NCI-H2196 treated with DMSO at 0.1 percent for 48 hours (cell line): ENCODE data around the gene NRN1L.
"Not testable (repeated sequence)": the region's sequence is repeated elsewhere in the genome, so short reads cannot be mapped to it uniquely, and the experiment has no call there.

Experiments used
- DNase-seq: peaks from one replicate; lab custom pipeline; 2025; ENCODE audit not compliant: unreplicated experiment; lab: John Stamatoyannopoulos, UW

The NRN1L gene

DNA sequence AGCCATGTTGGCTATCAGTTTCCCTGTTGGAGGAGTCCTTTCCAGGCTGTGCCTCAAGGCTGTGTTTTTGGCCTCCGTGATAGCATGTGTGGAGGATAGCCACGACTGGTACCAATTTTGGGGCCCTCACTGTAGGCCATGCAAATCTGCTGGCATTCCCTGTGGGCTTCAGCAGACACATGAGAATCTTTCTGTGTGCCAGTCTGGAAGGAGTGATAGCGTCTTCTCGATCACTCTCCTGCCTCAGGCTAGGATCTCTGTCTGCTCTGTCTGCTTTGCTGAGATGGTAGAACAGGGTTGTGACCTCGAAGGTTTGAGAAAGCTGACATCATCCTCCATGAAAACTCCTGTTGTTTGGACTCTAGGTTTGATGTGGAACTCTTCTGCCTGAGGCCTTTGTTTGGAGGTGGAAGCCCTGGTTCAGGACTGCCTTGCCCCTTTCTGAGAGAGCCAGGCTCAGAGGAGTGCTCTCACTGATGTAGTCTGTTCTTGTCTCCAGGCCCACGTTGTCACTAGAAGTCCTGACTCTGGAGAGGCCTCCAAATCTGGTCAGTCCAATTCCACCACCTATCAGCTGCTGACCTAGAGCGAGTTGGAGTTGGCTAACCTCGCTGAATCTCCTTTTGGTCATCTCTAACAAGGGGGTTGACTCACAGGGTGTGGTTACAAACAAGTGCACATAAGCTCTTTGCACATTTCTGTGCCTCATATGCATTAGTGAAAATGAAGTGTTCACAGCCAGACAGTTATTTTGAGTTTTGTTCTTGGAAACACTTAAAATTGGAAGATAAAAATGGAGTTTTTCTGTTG is 23.9 kb upstream of the NRN1L start:
- DNase-seq: no peak

DNA sequence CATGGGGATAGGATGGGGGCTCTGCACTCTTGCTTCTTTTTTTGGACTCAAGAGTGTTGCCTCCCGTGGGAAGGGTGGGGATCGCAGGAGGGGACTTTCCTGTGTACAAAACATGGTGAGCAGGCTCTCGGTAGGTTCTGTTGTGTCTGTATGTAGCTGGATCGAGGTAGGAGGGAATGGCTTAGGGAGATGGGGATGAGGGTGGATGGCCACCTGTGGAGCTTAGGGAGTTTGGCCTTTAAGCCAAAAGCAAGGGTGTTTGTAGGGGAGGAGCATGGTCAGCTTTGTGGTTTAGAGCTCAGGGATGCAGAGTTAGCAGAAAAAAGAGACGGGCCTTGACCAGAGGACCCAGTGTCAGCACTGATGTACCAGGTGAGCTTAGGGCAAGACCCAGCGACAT is 22.8 kb upstream of the NRN1L start:
- DNase-seq: no peak

DNA sequence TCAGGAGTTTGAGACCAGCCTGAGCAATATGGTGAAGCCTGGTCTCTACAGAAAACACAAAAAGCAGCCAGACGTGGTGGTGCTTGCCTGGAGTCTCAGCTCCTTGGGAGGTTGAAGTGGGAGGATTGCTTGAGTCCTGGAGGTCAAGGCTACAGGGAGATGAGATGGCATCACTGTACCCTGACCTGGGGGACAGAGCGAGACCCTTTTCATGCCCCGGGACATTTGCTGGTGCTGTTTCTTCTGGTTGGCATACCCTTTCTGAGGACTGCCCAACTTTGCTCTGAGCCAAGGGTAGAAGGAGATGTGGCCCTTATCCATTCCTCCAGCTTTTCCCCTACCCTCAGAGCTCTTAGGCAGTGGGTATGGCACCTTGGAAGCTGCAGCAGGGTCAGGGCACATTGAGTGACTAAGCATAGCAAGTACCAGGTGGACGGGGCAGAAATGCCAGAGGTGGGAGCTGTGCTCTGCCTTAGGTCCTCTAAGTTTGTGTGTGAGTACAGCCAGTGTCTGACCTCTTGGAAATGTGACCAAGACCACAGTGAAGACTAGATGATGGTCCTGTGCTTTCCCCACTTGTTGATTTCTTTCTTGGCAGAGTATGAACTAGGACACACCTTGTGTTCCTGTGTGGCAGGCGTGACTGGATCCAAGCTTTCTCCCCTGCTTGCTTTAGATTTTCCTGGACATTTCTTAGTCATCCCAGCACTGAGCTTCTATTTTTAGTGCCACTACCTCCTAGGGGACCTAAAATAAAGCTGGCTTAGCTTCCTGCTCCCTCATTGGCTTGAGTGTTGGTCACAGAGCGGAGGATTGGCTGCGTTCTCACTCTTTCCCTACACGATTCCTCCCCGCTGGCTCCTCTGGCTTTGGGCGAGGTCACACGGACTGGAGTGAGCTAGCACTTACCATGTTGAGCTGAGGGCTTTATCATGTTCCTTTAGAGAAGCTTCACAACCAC is 21.8 kb upstream of the NRN1L start:
- no peak for DNase-seq

DNA sequence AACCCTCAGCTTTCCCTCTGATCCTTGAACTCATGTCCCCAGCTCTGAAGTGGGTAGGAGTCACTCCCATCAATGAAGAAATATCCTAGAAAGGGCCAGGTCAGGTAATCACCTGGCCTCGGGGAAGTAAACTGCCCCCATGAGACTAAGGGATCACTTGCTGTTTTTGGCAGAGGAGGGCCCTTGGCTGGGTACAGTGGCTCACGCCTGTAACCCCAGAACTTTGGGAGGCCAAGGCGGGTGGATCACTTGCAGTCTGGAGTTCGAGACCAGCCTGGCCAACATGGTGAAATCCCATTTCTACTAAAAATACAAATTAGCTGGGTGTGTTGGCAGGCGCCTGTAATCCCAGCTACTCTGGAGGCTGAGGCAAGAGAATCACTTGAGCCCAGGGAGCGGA is 20.6 kb upstream of the NRN1L start:
- DNase-seq: not testable (repeated sequence)

DNA sequence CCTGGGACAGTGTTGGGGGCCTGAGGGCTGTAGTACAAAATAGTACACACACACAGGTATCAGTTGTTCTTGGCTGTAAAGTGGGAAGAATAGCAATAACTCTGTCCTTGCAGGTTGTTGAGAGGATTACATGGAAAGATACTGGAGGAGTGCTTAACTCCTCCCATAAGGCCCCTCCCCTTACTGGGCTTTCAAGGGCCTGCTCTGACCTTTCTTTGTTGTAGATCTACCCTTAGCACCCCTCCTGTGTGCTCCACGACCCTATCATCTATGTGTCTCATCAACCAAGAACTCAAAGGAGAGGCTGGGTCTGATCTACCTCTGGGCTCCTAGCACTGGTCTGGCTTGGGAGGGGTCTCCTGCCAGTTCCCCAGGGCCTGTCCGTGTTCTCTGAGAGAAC is 20.1 kb upstream of the NRN1L start:
- DNase-seq: no peak

DNA sequence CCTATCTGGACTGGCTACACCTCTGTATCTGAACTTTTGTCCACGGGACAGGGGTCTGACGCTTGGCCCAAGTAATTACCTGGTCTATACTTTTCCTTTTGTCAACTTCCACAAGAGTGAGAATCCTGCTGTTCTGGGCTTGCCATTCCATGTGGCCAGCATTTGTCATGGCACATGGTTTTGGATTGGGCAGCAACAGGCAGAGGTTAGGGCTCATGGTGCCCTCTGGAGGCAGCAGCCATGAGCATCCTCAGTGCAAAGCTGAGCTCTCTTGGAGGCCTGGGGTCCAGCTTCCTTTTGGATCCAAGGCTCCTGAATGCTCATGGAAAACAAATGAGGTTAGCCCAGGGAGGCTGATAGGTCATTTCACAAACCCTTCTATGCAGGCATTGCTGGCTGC is 19.4 kb upstream of the NRN1L start:
- no peak for DNase-seq

DNA sequence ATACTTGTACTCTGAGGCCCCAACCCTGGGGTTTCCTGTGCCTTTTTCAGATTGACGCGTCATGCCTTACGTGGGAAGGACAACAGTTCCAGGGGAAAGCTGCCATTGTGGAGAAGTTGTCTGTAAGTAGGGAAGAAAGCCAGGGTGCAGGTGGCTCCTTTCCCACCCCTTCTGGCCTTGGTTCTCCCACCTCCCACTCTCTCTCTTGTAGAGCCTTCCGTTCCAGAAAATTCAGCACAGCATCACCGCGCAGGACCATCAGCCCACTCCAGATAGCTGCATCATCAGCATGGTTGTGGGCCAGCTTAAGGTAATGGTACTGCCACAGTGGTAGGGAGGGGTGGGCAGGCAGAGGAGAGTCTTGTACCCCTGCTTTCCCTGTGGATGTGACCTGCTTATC is 16.4 kb upstream of the NRN1L start:
- DNase-seq: no peak

DNA sequence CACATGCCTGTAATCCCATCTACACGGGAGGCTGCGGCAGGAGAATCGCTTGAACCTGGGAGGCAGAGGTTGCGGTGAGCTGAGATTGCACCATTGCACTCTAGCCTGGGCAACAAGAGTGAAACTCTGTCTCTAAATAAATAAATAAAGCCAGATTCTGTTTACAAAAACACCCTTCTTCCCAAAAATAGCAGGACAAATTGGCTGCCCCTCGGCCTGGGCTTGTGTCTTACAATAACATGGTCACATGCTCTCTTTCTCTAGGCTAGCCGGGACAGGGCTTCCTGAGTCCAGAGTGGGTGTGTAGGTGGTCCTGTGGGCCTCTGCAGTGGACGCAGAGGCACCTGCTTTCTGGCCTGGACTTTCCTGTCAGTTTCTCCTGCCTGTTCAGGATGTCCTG is 15.0 kb upstream of the NRN1L start:
- DNase-seq: no peak

DNA sequence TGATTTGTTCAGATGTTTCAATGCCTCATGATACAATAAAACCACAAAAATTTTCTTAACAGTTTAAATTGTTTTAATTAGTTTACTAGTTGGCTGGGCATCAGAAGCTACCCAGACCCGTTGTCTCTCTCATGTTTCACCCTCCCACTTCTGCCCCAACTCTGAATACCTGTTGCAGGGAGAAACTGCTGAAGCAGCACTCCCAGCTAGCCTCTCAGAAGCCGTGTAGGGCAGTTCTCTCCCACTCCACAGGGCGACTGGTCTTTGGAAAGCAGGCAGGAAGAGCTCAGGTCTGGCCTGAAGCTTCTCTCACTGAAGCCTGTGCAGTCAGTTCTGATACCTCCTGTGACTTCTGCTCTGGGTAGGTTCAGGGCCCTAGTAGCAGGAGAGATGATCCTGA is 13.4 kb upstream of the NRN1L start:
- no peak for DNase-seq

DNA sequence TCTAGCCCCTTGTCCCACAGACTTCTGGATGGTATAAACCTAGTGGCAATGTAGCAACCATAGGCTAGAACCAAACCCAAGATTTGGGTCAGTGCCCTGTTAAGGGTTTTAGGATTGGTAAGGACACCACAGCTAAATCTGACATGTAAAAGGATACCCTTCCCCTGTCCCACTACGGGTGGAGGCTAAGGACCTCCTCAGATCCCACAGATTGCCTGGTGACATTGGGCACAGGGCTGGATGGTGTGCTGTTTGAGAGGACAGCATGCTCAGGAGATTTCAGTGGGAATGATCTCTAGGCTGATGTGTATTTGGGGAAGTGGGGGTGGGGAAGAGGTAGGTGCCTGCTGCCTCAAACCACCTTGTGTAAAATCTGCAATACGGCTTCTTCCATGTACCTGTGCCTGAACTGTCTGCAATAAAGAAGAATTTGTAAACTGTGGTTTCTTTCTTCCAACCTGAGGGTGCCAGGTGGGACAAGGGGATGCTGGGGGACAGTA is 12.5 kb upstream of the NRN1L start:
- DNase-seq: no peak

DNA sequence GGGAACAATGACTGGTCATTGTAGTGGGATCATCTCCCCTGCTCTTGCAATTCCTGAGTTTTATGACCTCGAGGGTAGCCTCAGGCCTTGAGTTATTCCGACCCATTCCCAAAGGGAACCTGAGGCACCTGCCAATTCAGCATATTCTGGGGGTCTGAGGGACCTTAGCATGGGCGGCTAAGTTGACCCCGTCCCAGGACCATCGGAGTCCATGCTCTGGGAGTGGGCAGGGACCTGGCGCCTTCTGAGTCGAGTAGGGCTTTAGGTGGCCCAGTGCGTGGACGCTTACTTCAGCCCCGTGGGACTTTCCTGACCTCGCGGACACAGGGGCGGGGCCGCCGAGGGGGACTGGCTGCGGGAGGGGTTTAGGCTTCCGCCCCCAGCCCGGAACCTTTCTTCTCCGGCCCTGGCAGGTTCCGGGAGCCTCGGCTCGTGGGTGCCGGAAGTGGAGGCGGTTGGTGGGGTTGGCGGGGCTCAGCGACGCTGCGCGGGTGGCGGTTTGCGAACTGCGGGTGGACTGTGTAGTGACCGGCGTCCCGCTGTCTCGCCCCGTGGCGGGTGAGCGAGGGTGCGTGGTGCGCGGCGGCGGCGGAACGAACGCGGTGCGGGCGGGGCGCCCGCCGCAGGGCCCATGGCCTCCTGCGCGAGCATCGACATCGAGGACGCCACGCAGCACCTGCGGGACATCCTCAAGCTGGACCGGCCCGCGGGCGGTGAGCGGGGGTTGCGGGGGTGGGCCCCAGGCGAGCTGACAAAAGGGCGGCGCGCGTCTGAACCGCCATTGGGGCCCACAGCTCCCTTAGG is 11.9 kb upstream of the NRN1L start, which contains the start of gene EDC4:
TSS of gene EDC4 (plus strand) at position 422 of the 804 bp plus-strand sequence. CDS start at position 632, 210 bp downstream.
- peak; percentile 22 for DNase-seq

DNA sequence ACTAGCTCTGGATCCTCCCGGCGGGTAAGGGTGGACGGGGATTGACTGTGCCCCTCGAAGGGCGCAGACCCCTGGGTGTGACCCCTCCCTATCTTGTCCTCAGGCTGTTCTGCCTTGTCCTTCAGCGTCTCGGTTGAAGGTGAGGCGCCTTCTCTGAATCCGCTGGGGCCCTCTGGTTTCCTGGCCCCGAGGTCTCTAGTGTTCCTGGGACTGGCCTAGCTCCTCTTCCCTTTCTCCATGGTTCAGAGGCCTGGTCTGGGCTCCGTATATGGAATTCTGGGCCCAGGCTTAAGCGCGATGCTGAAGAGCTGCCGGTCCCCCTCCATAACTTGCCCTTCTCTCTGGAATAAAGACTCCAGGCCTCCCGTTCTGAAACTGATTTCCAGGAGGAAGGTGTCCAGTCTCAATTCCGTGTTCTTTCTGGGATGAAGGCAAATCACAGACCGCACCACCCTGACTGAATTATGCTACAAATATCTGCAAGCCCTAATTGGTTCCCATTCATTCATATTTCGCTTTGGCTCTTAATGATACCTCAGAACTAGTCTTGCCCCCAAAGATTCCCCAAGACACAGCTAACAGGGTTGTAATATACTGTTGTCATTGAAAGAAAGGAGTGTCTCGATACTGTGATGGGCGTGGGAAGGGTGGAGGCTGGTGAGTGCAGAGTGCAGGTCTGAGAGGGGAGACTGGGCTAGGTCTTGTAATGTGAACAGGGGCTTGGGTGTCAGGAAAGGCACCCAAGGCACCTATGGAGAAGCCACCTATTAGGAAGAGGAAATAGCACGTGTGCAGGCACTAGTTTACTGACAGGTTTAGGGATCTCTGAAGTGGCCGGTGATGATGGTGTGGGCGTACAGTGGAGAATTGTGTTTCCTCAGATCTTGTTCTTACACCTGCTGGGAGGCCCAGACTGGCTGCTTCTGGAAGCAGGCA is 11.0 kb upstream of the NRN1L start:
- no peak for DNase-seq

DNA sequence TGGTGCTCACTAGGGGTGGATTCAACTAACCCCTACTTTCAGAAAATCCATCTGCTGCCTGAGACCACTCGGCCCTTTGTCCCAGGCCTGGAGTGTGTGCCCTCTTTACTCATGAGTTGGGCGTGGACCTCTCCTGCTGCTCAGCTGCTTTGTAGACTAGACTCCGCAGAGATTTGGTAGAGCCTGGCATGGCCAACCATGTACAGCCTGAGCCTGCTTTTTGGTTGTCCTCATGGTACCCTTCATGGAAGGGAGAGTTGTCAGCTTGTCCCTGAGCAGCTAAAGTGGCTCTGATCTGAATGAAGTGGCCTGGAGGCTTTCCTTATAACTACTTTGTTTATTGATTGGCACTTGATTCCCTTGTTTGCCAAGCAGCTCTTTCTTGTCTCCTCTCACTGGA is 10.3 kb upstream of the NRN1L start:
- no peak for DNase-seq

DNA sequence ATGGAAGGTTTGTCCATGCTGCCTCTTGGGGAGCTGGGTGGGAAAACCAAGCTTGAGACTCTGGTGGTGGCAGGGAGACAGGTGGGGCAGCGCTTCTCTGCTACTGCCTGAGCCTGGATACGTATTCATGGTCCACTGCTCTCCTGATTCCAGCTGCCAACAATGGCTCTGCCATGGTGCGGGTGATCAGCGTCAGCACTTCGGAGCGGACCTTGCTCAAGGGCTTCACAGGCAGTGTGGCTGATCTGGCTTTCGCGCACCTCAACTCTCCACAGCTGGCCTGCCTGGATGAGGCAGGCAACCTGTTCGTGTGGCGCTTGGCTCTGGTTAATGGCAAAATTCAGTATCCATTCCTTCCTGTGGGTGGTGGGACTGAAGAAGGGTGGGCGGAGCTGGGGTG is 7.6 kb upstream of the NRN1L start:
- no peak for DNase-seq

DNA sequence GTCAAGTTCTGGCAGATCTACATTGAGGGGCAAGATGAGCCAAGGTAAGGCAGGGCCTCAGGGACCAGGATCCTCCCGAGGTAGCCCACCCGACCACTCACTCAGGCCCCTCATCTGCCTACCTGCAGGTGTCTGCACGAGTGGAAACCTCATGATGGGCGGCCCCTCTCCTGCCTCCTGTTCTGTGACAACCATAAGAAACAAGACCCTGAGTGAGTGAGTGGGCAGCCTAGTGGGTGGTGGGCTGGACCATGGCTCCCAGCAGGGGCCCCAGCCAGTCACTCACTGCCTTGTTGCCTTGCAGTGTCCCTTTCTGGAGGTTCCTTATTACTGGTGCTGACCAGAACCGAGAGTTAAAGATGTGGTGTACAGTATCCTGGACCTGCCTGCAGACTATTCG is 6.5 kb upstream of the NRN1L start:
- no peak for DNase-seq

DNA sequence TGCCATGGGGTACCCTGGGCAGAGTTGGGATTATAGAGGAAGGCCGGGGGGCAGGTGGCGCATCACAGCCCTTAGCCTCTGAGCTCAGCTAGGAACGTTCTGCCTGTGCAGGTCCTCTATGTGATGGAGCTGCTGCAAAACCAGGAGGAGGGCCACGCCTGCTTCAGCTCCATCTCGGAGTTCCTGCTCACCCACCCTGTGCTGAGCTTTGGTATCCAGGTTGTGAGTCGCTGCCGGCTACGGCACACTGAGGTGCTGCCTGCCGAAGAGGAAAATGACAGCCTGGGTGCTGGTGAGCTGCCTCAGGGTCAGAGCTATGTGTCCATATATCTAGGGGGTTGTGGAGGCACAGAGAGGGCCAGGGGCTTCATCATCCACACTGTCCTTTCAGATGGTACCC is 5.8 kb upstream of the NRN1L start:
- no peak for DNase-seq

DNA sequence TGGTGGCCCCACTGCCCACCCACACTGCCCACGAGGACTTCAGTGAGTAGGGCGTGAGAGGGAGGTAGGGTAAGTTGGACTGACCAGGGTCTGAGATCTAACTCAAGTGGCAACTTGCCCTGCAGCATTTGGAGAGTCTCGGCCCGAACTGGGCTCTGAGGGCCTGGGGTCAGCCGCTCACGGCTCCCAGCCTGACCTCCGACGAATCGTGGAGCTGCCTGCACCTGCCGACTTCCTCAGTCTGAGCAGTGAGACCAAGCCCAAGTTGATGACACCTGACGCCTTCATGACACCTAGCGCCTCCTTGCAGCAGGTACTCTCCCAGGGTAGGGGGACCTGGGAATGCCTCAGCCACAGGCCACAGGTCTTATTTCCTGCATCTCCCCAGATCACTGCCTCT is 5.2 kb upstream of the NRN1L start:
- no peak for DNase-seq

DNA sequence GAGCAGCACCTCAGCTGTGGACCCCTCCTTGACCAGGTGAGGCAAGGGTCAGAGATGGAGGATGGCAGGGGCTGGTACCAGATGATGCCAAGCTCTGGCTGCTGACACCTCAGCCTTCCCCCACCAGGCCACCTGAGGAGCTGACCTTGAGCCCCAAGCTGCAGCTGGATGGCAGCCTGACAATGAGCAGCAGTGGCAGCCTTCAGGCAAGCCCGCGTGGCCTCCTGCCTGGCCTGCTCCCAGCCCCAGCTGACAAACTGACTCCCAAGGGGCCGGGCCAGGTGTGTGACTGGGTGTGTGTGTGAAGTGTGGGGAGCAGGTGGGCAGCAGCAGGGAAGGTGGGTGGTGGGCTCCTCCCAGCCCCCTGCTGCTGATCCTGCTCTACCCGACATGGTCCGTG is 4.7 kb upstream of the NRN1L start:
- no peak for DNase-seq

DNA sequence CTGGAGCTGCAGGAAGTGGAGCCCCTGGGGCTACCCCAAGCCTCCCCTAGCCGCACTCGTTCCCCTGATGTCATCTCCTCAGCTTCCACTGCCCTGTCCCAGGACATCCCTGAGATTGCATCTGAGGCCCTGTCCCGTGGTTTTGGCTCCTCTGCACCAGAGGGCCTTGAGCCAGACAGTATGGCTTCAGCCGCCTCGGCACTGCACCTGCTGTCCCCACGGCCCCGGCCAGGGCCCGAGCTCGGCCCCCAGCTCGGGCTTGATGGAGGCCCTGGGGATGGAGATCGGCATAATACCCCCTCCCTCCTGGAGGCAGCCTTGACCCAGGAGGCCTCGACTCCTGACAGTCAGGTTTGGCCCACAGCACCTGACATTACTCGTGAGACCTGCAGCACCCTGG is 4.1 kb upstream of the NRN1L start:
- no peak for DNase-seq

DNA sequence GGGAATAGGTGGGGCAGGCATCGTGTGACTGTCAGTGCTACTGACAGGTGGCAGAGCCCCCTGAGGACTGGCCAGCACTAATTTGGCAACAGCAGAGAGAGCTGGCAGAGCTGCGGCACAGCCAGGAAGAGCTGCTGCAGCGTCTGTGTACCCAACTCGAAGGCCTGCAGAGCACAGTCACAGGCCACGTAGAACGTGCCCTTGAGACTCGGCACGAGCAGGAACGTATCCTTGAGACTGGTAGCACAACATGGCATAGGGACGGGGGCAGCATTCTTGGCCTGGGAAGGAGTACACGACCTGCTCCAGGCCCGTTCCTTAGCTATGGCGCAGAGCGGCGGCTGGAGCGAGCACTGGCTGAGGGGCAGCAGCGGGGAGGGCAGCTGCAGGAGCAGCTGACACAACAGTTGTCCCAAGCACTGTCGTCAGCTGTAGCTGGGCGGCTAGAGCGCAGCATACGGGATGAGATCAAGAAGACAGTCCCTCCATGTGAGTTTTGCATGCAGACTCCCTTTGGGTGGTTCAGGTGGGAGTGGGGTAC is 3.0 kb upstream of the NRN1L start:
- no peak for DNase-seq
